IMR-90 (cell line): ENCODE measurements around the gene TNFRSF25. TPM values are rescaled to one million over a fixed set of nuclear protein-coding genes. Genes with fewer than 3 reads are reported as not detected.

Source experiments
- ATAC-seq: fragments of 200-7000 bp; cut with Tn5 transposase; 2 replicates; pipeline ENCODE4 v1.9.1; 2020; ENCODE audit warnings: low read depth, mild to moderate bottlenecking, moderate library complexity
- BruUV-seq: library from RNA; stranded (reverse); fragments of 400-500 nt; replicated peaks from 2 replicates; lab custom pipeline; 2021; lab: Mats Ljungman, UMichigan
- CTCF ChIA-PET: fragments of 300-600 bp; formaldehyde crosslinking; extraction: SDS; loops from one replicate; lab custom pipeline; 2021; ENCODE audit warnings: antibody characterized with exemption; lab: Yijun Ruan, JAX
- POLR2A ChIA-PET: fragments of 300-600 bp; sonication (Branson Sonifier 250); formaldehyde crosslinking; loops from one replicate; lab custom pipeline; 2022; ENCODE audit warnings: antibody characterized with exemption; ENCODE audit not compliant: unreplicated experiment; lab: Charles Lee
- DNase-seq: peaks from one replicate; pipeline ENCODE4 v3.0.0; 2013
- H2AFZ ChIP-seq: replicated peaks from 2 replicates; pipeline ENCODE3; 2013; ENCODE audit warnings: low read length, mild to moderate bottlenecking; ENCODE audit not compliant: poor library complexity
- H2AK5ac ChIP-seq: 2 replicates; pipeline ENCODE4 v1.6.1; 2013; ENCODE audit warnings: low read depth, low read length, inconsistent platforms
- H2AK9ac ChIP-seq: replicated peaks from 2 replicates; pipeline ENCODE3; 2013; ENCODE audit warnings: mild to moderate bottlenecking, low read depth, low read length, moderate library complexity; ENCODE audit not compliant: poor library complexity
- H2BK120ac ChIP-seq: 2 replicates; pipeline ENCODE4 v1.6.1; 2013; ENCODE audit warnings: low read depth, low read length, inconsistent platforms
- H2BK15ac ChIP-seq: 3 replicates; pipeline ENCODE4 v1.6.1; 2013; ENCODE audit warnings: low read depth, low read length, inconsistent platforms
- H2BK20ac ChIP-seq: 2 replicates; pipeline ENCODE4 v1.6.1; 2013; ENCODE audit warnings: low read depth, mild to moderate bottlenecking, inconsistent platforms, low read length, moderate library complexity
- H2BK5ac ChIP-seq: 2 replicates; pipeline ENCODE4 v1.6.1; 2013; ENCODE audit warnings: mild to moderate bottlenecking, low read depth, low read length, inconsistent platforms; ENCODE audit not compliant: poor library complexity, severe bottlenecking
- H3K14ac ChIP-seq: replicated peaks from 2 replicates; pipeline ENCODE4 v1.6.1; 2013; ENCODE audit warnings: low read depth, low read length, inconsistent platforms
- H3K18ac ChIP-seq: 2 replicates; pipeline ENCODE4 v1.6.1; 2013; ENCODE audit warnings: low read depth, low read length, control low read depth
- H3K23ac ChIP-seq: 2 replicates; pipeline ENCODE4 v1.6.1; 2013; ENCODE audit warnings: low read depth, low read length, inconsistent platforms
- H3K27ac ChIP-seq: 2 replicates; pipeline ENCODE4 v1.5.1; 2013; ENCODE audit warnings: mild to moderate bottlenecking, control low read depth, low read length; ENCODE audit not compliant: insufficient read depth
- H3K27me3 ChIP-seq: 2 replicates; pipeline ENCODE4 v1.6.1; 2013; ENCODE audit warnings: low read length; ENCODE audit not compliant: control insufficient read depth, insufficient read depth
- H3K36me3 ChIP-seq: 2 replicates; pipeline ENCODE4 v1.6.1; 2013; ENCODE audit warnings: low read length, mixed read lengths; ENCODE audit not compliant: control insufficient read depth, insufficient read depth
- H3K4ac ChIP-seq: 2 replicates; pipeline ENCODE4 v1.6.1; 2013; ENCODE audit warnings: low read depth, low read length, inconsistent platforms
- H3K4me1 ChIP-seq: 2 replicates; pipeline ENCODE4 v1.6.1; 2013; ENCODE audit warnings: low read length, mixed read lengths; ENCODE audit not compliant: control insufficient read depth, insufficient read depth
- H3K4me2 ChIP-seq: 2 replicates; pipeline ENCODE4 v1.6.1; 2013; ENCODE audit warnings: low read depth, mild to moderate bottlenecking, control low read depth, low read length, moderate library complexity
- H3K4me3 ChIP-seq: 2 replicates; pipeline ENCODE4 v1.5.1; 2013; ENCODE audit warnings: low read depth, mild to moderate bottlenecking, control low read depth, low read length, moderate library complexity; ENCODE audit not compliant: insufficient read depth
- H3K56ac ChIP-seq: 2 replicates; pipeline ENCODE4 v1.6.1; 2013; ENCODE audit warnings: low read length, inconsistent platforms; ENCODE audit not compliant: insufficient read depth; ENCODE audit errors: extremely low read depth
- H3K79me1 ChIP-seq, 2 experiments: 2 replicates each; pipeline ENCODE4 v1.6.1; 2013; ENCODE audit warnings: low read length in 2 of 2, inconsistent platforms in 1 of 2, low read depth in 1 of 2
- H3K9ac ChIP-seq: 2 replicates; pipeline ENCODE4 v1.6.1; 2013; ENCODE audit warnings: low read depth, low read length, control low read depth
- H3K9me1 ChIP-seq: 2 replicates; pipeline ENCODE4 v1.6.1; 2013; ENCODE audit warnings: low read length, inconsistent platforms; ENCODE audit not compliant: insufficient read depth
- H3K9me3 ChIP-seq: 2 replicates; pipeline ENCODE4 v1.6.1; 2013; ENCODE audit warnings: low read length; ENCODE audit not compliant: control insufficient read depth, insufficient read depth
- H4K20me1 ChIP-seq: 2 replicates; pipeline ENCODE4 v1.6.1; 2013; ENCODE audit warnings: low read length, inconsistent platforms; ENCODE audit not compliant: insufficient read depth
- H4K5ac ChIP-seq: 2 replicates; pipeline ENCODE4 v1.6.1; 2013; ENCODE audit warnings: mild to moderate bottlenecking, low read depth, low read length, control low read depth
- H4K8ac ChIP-seq, 2 experiments: 2 replicates each; pipeline ENCODE4 v1.6.1; 2013; ENCODE audit warnings: low read depth in 2 of 2, low read length in 2 of 2, control low read depth in 1 of 2, inconsistent platforms in 1 of 2
- H4K91ac ChIP-seq: 2 replicates; pipeline ENCODE4 v1.6.1; 2013; ENCODE audit warnings: low read depth, low read length, inconsistent platforms; ENCODE audit not compliant: insufficient read depth
- SMC3 ChIP-seq: fragments of 150-350 bp; IDR thresholded peaks from 2 replicates; pipeline ENCODE4 v1.6.1; 2016; ENCODE audit warnings: low read depth, mild to moderate bottlenecking, antibody characterized with exemption, low read length, moderate library complexity
- WGBS, 2 experiments: methylation state at CpG; one replicate each; pipeline versions ENCODE4 v1.1.5 to v1.1.7; 2013; ENCODE audit warnings: missing lambda C conversion rate in 2 of 2; ENCODE audit not compliant: insufficient read length in 1 of 2; ENCODE audit errors: extremely low coverage in 2 of 2; 5-methylcytosine and 5-hydroxymethylcytosine counted together
- dilution Hi-C: fragments of 300-500 bp; cut with HindIII; formaldehyde crosslinking; loops from one replicate; pipeline ENCODE4 v1.14.3; 2018; ENCODE audit warnings: low sequenced_read_pairs; ENCODE audit not compliant: unreplicated experiment
- in situ Hi-C: fragments of 300-500 bp; cut with MboI; formaldehyde crosslinking; loops from 3 replicates; pipeline ENCODE4 v1.14.3; 2019; ENCODE audit warnings: low sequenced_read_pairs, inconsistent platforms, mixed read lengths
- intact Hi-C: fragments of 100-400 bp; cut with micrococcal nuclease; formaldehyde crosslinking; loops from 2 replicates; pipeline ENCODE4 v1.10.0; 2022
- polyA plus RNA-seq, 3 experiments: library from polyadenylated mRNA; depleted of rRNA; stranded (reverse); fragments of >200 nt; gene quantifications; 2 replicates each; pipeline ENCODE4 v1.2.3, GENCODE V29; 2012; ENCODE audit warnings: low replicate concordance in 1 of 3
- total RNA-seq: library from RNA; depleted of rRNA; stranded (reverse); fragments of >200 nt; gene quantifications from 2 replicates; pipeline ENCODE4 v1.2.3, GENCODE V29; 2012

Gene TNFRSF25
- total and polyA plus RNA-seq, 2 of the 4 experiments (the other 2 are of a cell fraction), result 1.3 to 11.2 TPM

DNA sequence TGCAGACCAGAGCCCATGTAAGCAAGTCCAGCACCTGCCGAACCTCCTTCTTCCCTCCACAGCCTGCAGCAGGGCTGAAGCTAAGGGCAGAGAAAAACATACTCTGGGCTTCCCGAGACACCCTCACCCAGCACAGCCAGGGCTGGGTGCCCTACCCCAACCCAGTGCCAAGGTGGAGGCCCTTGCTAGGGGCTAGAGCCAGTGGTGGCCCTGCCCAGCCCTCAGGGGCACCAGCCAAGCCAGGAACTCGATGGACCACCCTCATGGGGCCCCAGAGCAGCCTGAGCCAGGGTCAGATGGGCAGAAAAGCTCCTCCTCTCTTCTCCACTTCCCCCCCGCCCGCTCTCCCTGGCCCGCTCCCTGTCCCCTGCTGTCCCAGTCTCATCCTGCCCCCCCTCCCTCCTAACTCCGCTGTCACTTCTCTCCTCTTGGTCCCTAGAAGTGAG, 15.9 kb downstream of the TNFRSF25 start:
- 50% methylated on average over 1 of the region's 7 CpGs; no CpG with 5 or more reads in 1 of the 2 experiments for WGBS, 2 experiments
- no peak overlapping the region for H3K23ac ChIP-seq
- H3K36me3 ChIP-seq, result no peaks in the 10 kb centered on the region
- H3K9me3 ChIP-seq, result no peaks in the 10 kb centered on the region
- H3K4ac ChIP-seq, result no peak overlapping the region
- H3K79me1 ChIP-seq, result no peaks in the 10 kb centered on the region
- no peak overlapping the region for H2BK20ac ChIP-seq
- no peak overlapping the region for H4K8ac ChIP-seq
- no peaks in the 10 kb centered on the region for H3K9me1 ChIP-seq
- H2BK120ac ChIP-seq, result no peak overlapping the region
- H3K4me2 ChIP-seq, result no peak overlapping the region
- H3K27ac ChIP-seq, result no peak overlapping the region
- ATAC-seq (no peak), DNase-seq (no peak)
- no peaks in the 10 kb centered on the region for H3K4me1 ChIP-seq
- H3K4me3 ChIP-seq, result no peak overlapping the region
- CTCF ChIA-PET, result interaction anchor here (1.1 kb wide), 1 partner anchor 13 kb away, joined by 3 read pairs; no protein-coding TSS in a partner anchor
- no peak overlapping the region for H2AK9ac ChIP-seq
- H4K5ac ChIP-seq, result no peak overlapping the region
- intact Hi-C loops, result no loop called here
- H2AFZ ChIP-seq, result no peak overlapping the region
- no peak overlapping the region for H3K9ac ChIP-seq
- TF ChIP-seq SMC3, result no peak
- H4K20me1 ChIP-seq, result no peaks in the 10 kb centered on the region
- no TSS peak for BruUV-seq
- H3K56ac ChIP-seq, result no peak overlapping the region
- POLR2A ChIA-PET, result no interaction called here
- H3K18ac ChIP-seq, result no peak overlapping the region
- no peak overlapping the region for H4K91ac ChIP-seq
- no peak overlapping the region for H2BK5ac ChIP-seq
- H3K27me3 ChIP-seq, result peaks cover 77% of the 10 kb centered on the region
- H2BK15ac ChIP-seq, result no peak overlapping the region
- dilution Hi-C loops, result no loop called here
- in situ Hi-C loops, result no loop called here
- no peak overlapping the region for H2AK5ac ChIP-seq
- no peak overlapping the region for H3K14ac ChIP-seq
